ENCODE results near the gene GALNT17. TPM values are rescaled to one million over a fixed set of nuclear protein-coding genes. Genes with fewer than 3 reads are reported as not detected.

The GALNT17 gene
- total RNA-seq, 2 donors from 2014 or later, result 46.7 to 58.1 TPM

GRCh38 chr7:71668572-71668971, 536.6 kb downstream of the GALNT17 start:
- no peaks in the 10 kb centered on the region for H3K27me3 ChIP-seq (replicated peaks; ENCODE audit: insufficient read depth)
- TF ChIP-seq POLR2A (IDR thresholded peaks at IDR 0.05) (no peak), POLR2AphosphoS5 (IDR thresholded peaks at IDR 0.05) (no peak), CTCF (IDR thresholded peaks at IDR 0.05) (no peak)
- intact Hi-C loops (cut with DNase I), result no loop called here
- no peaks in the 10 kb centered on the region for H3K4me1 ChIP-seq (replicated peaks)
- H3K36me3 ChIP-seq, result no peaks in the 10 kb centered on the region
- H3K4me3 ChIP-seq, result no peak overlapping the region
- H3K27ac ChIP-seq, result no peak overlapping the region
- no peaks in the 10 kb centered on the region for H3K9me3 ChIP-seq
- 95% methylated on average over 1 of the region's 1 CpG for WGBS
- DNase-seq (ENCODE audit: low spot score), result no peak

GRCh38 chr7:71679480-71679879, 547.5 kb downstream of the GALNT17 start:
- H3K4me3 ChIP-seq, result no peak overlapping the region
- no peaks in the 10 kb centered on the region for H3K9me3 ChIP-seq
- H3K27me3 ChIP-seq (replicated peaks; ENCODE audit: insufficient read depth), result no peaks in the 10 kb centered on the region
- H3K4me1 ChIP-seq (replicated peaks), result no peaks in the 10 kb centered on the region
- no peak for DNase-seq (ENCODE audit: low spot score)
- WGBS, result 56% methylated on average over 8 of the region's 8 CpGs
- intact Hi-C loops (cut with DNase I), result no loop called here
- no peaks in the 10 kb centered on the region for H3K36me3 ChIP-seq
- no peak for TF ChIP-seq CTCF (IDR thresholded peaks at IDR 0.05)
- TF ChIP-seq POLR2A (IDR thresholded peaks at IDR 0.05), result no peak
- TF ChIP-seq POLR2AphosphoS5 (IDR thresholded peaks at IDR 0.05), result no peak
- no peak overlapping the region for H3K27ac ChIP-seq

GRCh38 chr7:71682181-71682580, 550.2 kb downstream of the GALNT17 start:
- H3K9me3 ChIP-seq, result no peaks in the 10 kb centered on the region
- no peaks in the 10 kb centered on the region for H3K36me3 ChIP-seq
- intact Hi-C loops (cut with DNase I), result no loop called here
- H3K4me1 ChIP-seq (replicated peaks), result no peaks in the 10 kb centered on the region
- no peaks in the 10 kb centered on the region for H3K27me3 ChIP-seq (replicated peaks; ENCODE audit: insufficient read depth)
- DNase-seq (ENCODE audit: low spot score), result no peak
- no peak overlapping the region for H3K27ac ChIP-seq
- no peak for TF ChIP-seq CTCF (IDR thresholded peaks at IDR 0.05)
- no peak for TF ChIP-seq POLR2A (IDR thresholded peaks at IDR 0.05)
- no peak for TF ChIP-seq POLR2AphosphoS5 (IDR thresholded peaks at IDR 0.05)
- no peak overlapping the region for H3K4me3 ChIP-seq
- 88% methylated on average over 5 of the region's 5 CpGs for WGBS

GRCh38 chr7:71682841-71683781, 551.2 kb downstream of the GALNT17 start:
- no peak for DNase-seq (ENCODE audit: low spot score)
- no peak for TF ChIP-seq POLR2AphosphoS5 (IDR thresholded peaks at IDR 0.05)
- TF ChIP-seq POLR2A (IDR thresholded peaks at IDR 0.05), result no peak
- no peak for TF ChIP-seq CTCF (IDR thresholded peaks at IDR 0.05)
- Histone ChIP-seq H3K36me3 (no peaks in the 10 kb centered on the region), H3K4me3 (no peak overlapping the region), H3K9me3 (no peaks in the 10 kb centered on the region), H3K27me3 (replicated peaks; ENCODE audit: insufficient read depth) (no peaks in the 10 kb centered on the region), H3K27ac (no peak overlapping the region), H3K4me1 (replicated peaks) (no peaks in the 10 kb centered on the region)
- 39% methylated on average over 21 of the region's 21 CpGs for WGBS
- intact Hi-C loops (cut with DNase I), result no loop called here

- H3K27me3 ChIP-seq (replicated peaks; ENCODE audit: insufficient read depth), result no peaks in the 10 kb centered on the region
- no peaks in the 10 kb centered on the region for H3K36me3 ChIP-seq
- intact Hi-C loops (cut with DNase I), result no loop called here
- no peaks in the 10 kb centered on the region for H3K9me3 ChIP-seq
- TF ChIP-seq POLR2AphosphoS5 (IDR thresholded peaks at IDR 0.05), result no peak
- no peak for TF ChIP-seq POLR2A (IDR thresholded peaks at IDR 0.05)
- TF ChIP-seq CTCF (IDR thresholded peaks at IDR 0.05), result no peak
- no peak overlapping the region for H3K27ac ChIP-seq
- 73% methylated on average over 12 of the region's 12 CpGs for WGBS
- no peak for DNase-seq (ENCODE audit: low spot score)
- no peak overlapping the region for H3K4me3 ChIP-seq
- no peaks in the 10 kb centered on the region for H3K4me1 ChIP-seq (replicated peaks)
Observed at GRCh38 chr7:71687286-71687685, 555.3 kb downstream of the GALNT17 start.

Measured in prostate gland (tissue), 2 donors.